ENCODE results near the gene ETV3.

- TF ChIP-seq CTCF (IDR thresholded peaks at IDR 0.05; ENCODE audit: insufficient read depth, low read length, poor library complexity, severe bottlenecking): no peak
- no peak for TF ChIP-seq EZH2phosphoT487 (conservative IDR thresholded peaks at IDR 0.05; ENCODE audit: low read length)
Observed at GRCh38 chr1:157105988-157106812, 32.0 kb downstream of the ETV3 start.
